Measurements from ENCODE around the gene YAP1.
"Not testable (repeated sequence)": the region's sequence is repeated elsewhere in the genome, so short reads cannot be mapped to it uniquely, and the experiment has no call there.

The YAP1 gene

GRCh38 chr11:102196816-102197215 is 86.6 kb downstream of the YAP1 start:
- DNase-seq (ENCODE audit: low spot score) (no peak), FAIRE-seq (no peak)

GRCh38 chr11:102197670-102198139 is 87.5 kb downstream of the YAP1 start:
- FAIRE-seq (no peak), DNase-seq (ENCODE audit: low spot score) (peak; percentile 32)

- FAIRE-seq (no peak), DNase-seq (ENCODE audit: low spot score) (no peak)
These were observed 89.4 kb downstream of the YAP1 start for GRCh38 chr11:102199673-102200072.

- not testable (repeated sequence) for FAIRE-seq; DNase-seq (ENCODE audit: low spot score)
These were observed 90.1 kb downstream of the YAP1 start for GRCh38 chr11:102200325-102200724.

GRCh38 chr11:102201776-102202175 is 91.5 kb downstream of the YAP1 start:
- DNase-seq (ENCODE audit: low spot score) = no peak
- FAIRE-seq = no peak

GRCh38 chr11:102202972-102203371 is 92.7 kb downstream of the YAP1 start:
- no peak for DNase-seq (ENCODE audit: low spot score)
- no peak for FAIRE-seq

- no peak for FAIRE-seq
- DNase-seq (ENCODE audit: low spot score) = no peak
These were observed 93.9 kb downstream of the YAP1 start for GRCh38 chr11:102204174-102204573.

- DNase-seq (ENCODE audit: low spot score) = no peak
- no peak for FAIRE-seq
These were observed 95.6 kb downstream of the YAP1 start for GRCh38 chr11:102205805-102206204.

- no peak for FAIRE-seq
These were observed 98.6 kb downstream of the YAP1 start for GRCh38 chr11:102208835-102209234.

GRCh38 chr11:102214623-102215022 is 104.4 kb downstream of the YAP1 start:
- FAIRE-seq (no peak), DNase-seq (ENCODE audit: low spot score) (no peak)

More at GRCh38 chr11:102208835-102209234, 98.6 kb downstream of the YAP1 start:
- no peak for DNase-seq (ENCODE audit: low spot score)

GRCh38 chr11:102216433-102217075 is 106.3 kb downstream of the YAP1 start:
- DNase-seq (ENCODE audit: low spot score) = no peak
- FAIRE-seq = no peak

GRCh38 chr11:102220728-102221467 is 110.7 kb downstream of the YAP1 start:
- FAIRE-seq = no peak
- no peak for DNase-seq (ENCODE audit: low spot score)

GRCh38 chr11:102223859-102224258 is 113.6 kb downstream of the YAP1 start:
- FAIRE-seq = no peak
- DNase-seq (ENCODE audit: low spot score) = no peak

- no peak for DNase-seq (ENCODE audit: low spot score)
- FAIRE-seq = no peak
These were observed 115.7 kb downstream of the YAP1 start for GRCh38 chr11:102225689-102226568.

GRCh38 chr11:102226702-102227490 is 116.6 kb downstream of the YAP1 start:
- FAIRE-seq = no peak
- DNase-seq (ENCODE audit: low spot score) = peak; percentile 48

- no peak for DNase-seq (ENCODE audit: low spot score)
- no peak for FAIRE-seq
These were observed 119.4 kb downstream of the YAP1 start for GRCh38 chr11:102229510-102230123.

GRCh38 chr11:102230186-102230585 is 119.9 kb downstream of the YAP1 start:
- DNase-seq (ENCODE audit: low spot score) (no peak), FAIRE-seq (no peak)

- DNase-seq (ENCODE audit: low spot score) (no peak), FAIRE-seq (no peak)
These were observed 120.7 kb downstream of the YAP1 start for GRCh38 chr11:102230911-102231310.

GRCh38 chr11:102234779-102235439 is 124.7 kb downstream of the YAP1 start:
- no peak for FAIRE-seq

More at GRCh38 chr11:102234779-102235439, 124.7 kb downstream of the YAP1 start:
- no peak for DNase-seq (ENCODE audit: low spot score)
